NCI-H1105 treated with DMSO at 0.1 percent for 48 hours (cell line): ENCODE measurements around the gene MYLK2.
"Not testable (repeated sequence)": the region's sequence is repeated elsewhere in the genome, so short reads cannot be mapped to it uniquely, and the experiment has no call there.

Experiments
- DNase-seq: peaks from one replicate; lab custom pipeline; 2025; lab: John Stamatoyannopoulos, UW

The MYLK2 gene

GRCh38 chr20:31815408-31816188 is 3.6 kb upstream of the MYLK2 start:
- DNase-seq: peak; percentile 22

- DNase-seq: no peak
Observed at GRCh38 chr20:31816221-31816620, 2.9 kb upstream of the MYLK2 start.

GRCh38 chr20:31817461-31817860 is 1.7 kb upstream of the MYLK2 start:
- no peak for DNase-seq

- DNase-seq: no peak
Observed at GRCh38 chr20:31818376-31818908, 714 bp upstream of the MYLK2 start.

- no peak for DNase-seq
Observed at GRCh38 chr20:31820228-31820627, 1.1 kb downstream of the MYLK2 start.

GRCh38 chr20:31821427-31821826 is 2.3 kb downstream of the MYLK2 start:
- no peak for DNase-seq

GRCh38 chr20:31822421-31823330 is 3.5 kb downstream of the MYLK2 start:
- peak; percentile 97 for DNase-seq

- DNase-seq: no peak
Observed at GRCh38 chr20:31823360-31824124, 4.4 kb downstream of the MYLK2 start.

GRCh38 chr20:31824125-31824485 is 4.9 kb downstream of the MYLK2 start:
- no peak for DNase-seq

GRCh38 chr20:31824554-31825313 is 5.6 kb downstream of the MYLK2 start:
- DNase-seq: no peak

GRCh38 chr20:31826074-31826473 is 6.9 kb downstream of the MYLK2 start:
- no peak for DNase-seq

GRCh38 chr20:31827059-31827458 is 7.9 kb downstream of the MYLK2 start:
- no peak for DNase-seq

- DNase-seq: not testable (repeated sequence)
Observed at GRCh38 chr20:31828016-31828415, 8.9 kb downstream of the MYLK2 start.

- DNase-seq: no peak
Observed at GRCh38 chr20:31829731-31830130, 10.6 kb downstream of the MYLK2 start.

- DNase-seq: no peak
Observed at GRCh38 chr20:31830406-31830981, 11.3 kb downstream of the MYLK2 start.

GRCh38 chr20:31831211-31831610 is 12.1 kb downstream of the MYLK2 start:
- no peak for DNase-seq

GRCh38 chr20:31831771-31832306 is 12.7 kb downstream of the MYLK2 start:
- no peak for DNase-seq

- peak; percentile 9 for DNase-seq
Observed at GRCh38 chr20:31833130-31833930, 14.2 kb downstream of the MYLK2 start.

GRCh38 chr20:31833931-31834521 is 14.9 kb downstream of the MYLK2 start:
- no peak for DNase-seq
